Peyer's patch (tissue), 4 donors: ENCODE results near the gene S100A7. TPM values are rescaled to one million over a fixed set of nuclear protein-coding genes. Genes with fewer than 3 reads are reported as not detected.
"Not testable (repeated sequence)": the region's sequence is repeated elsewhere in the genome, so short reads cannot be mapped to it uniquely, and the experiment has no call there.

Experiments used
- DNase-seq, 3 donors: peaks; one replicate each; pipeline ENCODE4 v3.0.0-alpha.2; 2017 to 2019
- H3K27ac ChIP-seq, 4 donors: fragments of 200-600 bp; sonication (generic); one replicate each; pipeline ENCODE4 v1.5.1; 2016 to 2019
- H3K27me3 ChIP-seq, 2 donors: fragments of 200-600 bp; sonication (generic); one replicate each; pipeline ENCODE4 v1.5.1; 2019
- H3K36me3 ChIP-seq, 3 donors: fragments of 200-600 bp; sonication (generic); one replicate each; pipeline ENCODE4 v1.5.1; 2016 to 2019
- H3K4me1 ChIP-seq, 4 donors: fragments of 200-600 bp; sonication (generic); one replicate each; pipeline ENCODE4 v1.5.1; 2016 to 2019
- H3K4me3 ChIP-seq, 4 donors: fragments of 200-600 bp; sonication (generic); 1 replicate in 3 of 4; 2 replicates in 1 of 4; pipeline ENCODE4 v1.5.1; 2016 to 2019; ENCODE audit warnings: mild to moderate bottlenecking in 1 of 4
- H3K9me3 ChIP-seq, 4 donors: fragments of 200-600 bp; sonication (generic); one replicate each; pipeline ENCODE4 v1.5.1; 2016 to 2019; ENCODE audit warnings: mild to moderate bottlenecking in 1 of 4
- POLR2A ChIP-seq, 2 donors: fragments of 450-650 bp; IDR thresholded peaks; one replicate each; pipeline ENCODE4 v1.5.1; 2017; ENCODE audit warnings: antibody characterized with exemption in 2 of 2, mild to moderate bottlenecking in 2 of 2, moderate library complexity in 2 of 2
- total RNA-seq, 4 donors: library from RNA; depleted of rRNA; stranded (reverse); fragments of >200 nt; gene quantifications; one replicate each; pipeline ENCODE4 v1.1.0, GENCODE V29; 2016
- TF ChIP-seq, protein P1 (sequence below), 6 experiments: fragments of 450-650 bp in 4 of 6; fragments of 200-600 bp in 2 of 6; sonication (generic) in 1 of 6; IDR thresholded peaks; one replicate each; pipeline ENCODE4 v1.5.1; 2017 to 2019; ENCODE audit warnings: antibody characterized with exemption in 6 of 6, mild to moderate bottlenecking in 3 of 6, moderate library complexity in 1 of 6

Gene S100A7
- total RNA-seq, 4 donors from 2014 or later = not detected

DNA sequence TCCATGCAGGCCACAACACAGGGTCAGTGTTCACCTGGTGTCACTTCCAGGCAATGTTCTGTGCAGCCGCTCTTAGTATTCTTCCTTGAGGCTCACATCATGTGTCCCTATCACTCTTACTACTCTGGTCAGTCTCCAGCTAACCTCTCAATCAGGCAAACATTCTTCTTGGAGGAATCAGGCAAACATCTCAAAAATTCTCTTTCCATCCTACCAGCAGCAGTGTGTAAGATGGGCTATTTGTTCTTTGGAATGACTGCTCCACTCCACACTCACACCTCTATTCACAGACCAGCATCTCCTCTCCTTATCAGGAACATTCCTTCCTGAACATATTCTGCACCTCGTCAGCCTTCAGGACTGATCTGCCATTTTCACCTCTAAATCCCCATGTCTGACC, 40.1 kb downstream of the S100A7 start:
- no peak overlapping the region for H3K27ac ChIP-seq
- H3K27me3 ChIP-seq = no peaks in the 10 kb centered on the region
- no peak for DNase-seq
- H3K4me3 ChIP-seq = no peak overlapping the region
- H3K4me1 ChIP-seq = no peaks in the 10 kb centered on the region
- TF ChIP-seq, protein P1, sequence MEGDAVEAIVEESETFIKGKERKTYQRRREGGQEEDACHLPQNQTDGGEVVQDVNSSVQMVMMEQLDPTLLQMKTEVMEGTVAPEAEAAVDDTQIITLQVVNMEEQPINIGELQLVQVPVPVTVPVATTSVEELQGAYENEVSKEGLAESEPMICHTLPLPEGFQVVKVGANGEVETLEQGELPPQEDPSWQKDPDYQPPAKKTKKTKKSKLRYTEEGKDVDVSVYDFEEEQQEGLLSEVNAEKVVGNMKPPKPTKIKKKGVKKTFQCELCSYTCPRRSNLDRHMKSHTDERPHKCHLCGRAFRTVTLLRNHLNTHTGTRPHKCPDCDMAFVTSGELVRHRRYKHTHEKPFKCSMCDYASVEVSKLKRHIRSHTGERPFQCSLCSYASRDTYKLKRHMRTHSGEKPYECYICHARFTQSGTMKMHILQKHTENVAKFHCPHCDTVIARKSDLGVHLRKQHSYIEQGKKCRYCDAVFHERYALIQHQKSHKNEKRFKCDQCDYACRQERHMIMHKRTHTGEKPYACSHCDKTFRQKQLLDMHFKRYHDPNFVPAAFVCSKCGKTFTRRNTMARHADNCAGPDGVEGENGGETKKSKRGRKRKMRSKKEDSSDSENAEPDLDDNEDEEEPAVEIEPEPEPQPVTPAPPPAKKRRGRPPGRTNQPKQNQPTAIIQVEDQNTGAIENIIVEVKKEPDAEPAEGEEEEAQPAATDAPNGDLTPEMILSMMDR (IDR thresholded peaks at IDR 0.05) = no peak
- no peak for TF ChIP-seq POLR2A (IDR thresholded peaks at IDR 0.05)
- H3K36me3 ChIP-seq = no peaks in the 10 kb centered on the region
- H3K9me3 ChIP-seq = no peaks in the 10 kb centered on the region

DNA sequence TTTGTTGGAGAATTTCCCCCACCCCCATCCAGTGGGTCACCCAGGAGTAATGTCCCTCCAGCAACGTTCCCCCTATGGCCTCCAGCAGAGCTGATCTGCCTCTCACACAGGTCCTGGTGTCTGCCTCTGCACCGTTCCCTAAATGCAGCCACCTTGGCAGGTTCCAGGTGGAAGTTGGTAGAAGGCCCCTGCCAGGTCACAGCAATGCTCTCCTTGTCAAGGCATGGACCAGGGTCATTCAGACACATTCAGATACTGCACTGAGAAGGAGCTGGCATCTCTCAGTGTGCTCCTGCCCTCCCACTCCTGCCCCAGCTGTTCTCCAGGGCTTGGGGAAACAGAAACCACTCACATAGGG, 41.0 kb downstream of the S100A7 start:
- not testable (repeated sequence) for H3K4me1 ChIP-seq, DNase-seq, H3K4me3 ChIP-seq, H3K9me3 ChIP-seq, H3K36me3 ChIP-seq, H3K27me3 ChIP-seq, H3K27ac ChIP-seq

DNA sequence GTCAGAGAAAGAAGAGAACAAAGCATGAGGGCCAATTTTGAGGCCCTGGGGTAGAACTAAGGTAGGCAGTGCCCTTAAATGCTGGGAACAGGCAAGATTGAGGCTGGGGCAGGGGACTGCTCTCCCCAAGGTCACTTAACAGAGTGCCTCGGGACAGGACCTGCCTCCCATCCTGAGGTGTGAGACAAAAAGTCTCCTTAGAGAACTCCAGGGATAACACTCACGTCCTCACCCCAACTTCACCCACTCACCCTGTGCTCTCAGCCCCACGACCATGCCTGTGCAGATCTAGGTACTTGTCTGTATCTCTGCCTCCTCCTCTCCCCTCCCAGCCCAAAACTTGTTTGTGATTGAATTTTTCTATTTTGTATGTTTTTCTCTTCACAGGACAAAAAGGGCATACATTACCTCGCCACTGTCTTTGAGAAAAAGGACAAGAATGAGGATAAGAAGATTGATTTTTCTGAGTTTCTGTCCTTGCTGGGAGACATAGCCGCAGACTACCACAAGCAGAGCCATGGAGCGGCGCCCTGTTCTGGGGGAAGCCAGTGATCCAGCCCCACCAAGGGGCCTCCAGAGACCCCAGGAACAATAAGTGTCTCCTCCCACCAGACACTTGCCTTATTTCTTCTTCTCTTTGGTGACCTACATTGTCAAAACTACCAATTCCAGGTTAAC, 41.6 kb downstream of the S100A7 start:
- not testable (repeated sequence) for DNase-seq, H3K36me3 ChIP-seq, H3K4me1 ChIP-seq

DNA sequence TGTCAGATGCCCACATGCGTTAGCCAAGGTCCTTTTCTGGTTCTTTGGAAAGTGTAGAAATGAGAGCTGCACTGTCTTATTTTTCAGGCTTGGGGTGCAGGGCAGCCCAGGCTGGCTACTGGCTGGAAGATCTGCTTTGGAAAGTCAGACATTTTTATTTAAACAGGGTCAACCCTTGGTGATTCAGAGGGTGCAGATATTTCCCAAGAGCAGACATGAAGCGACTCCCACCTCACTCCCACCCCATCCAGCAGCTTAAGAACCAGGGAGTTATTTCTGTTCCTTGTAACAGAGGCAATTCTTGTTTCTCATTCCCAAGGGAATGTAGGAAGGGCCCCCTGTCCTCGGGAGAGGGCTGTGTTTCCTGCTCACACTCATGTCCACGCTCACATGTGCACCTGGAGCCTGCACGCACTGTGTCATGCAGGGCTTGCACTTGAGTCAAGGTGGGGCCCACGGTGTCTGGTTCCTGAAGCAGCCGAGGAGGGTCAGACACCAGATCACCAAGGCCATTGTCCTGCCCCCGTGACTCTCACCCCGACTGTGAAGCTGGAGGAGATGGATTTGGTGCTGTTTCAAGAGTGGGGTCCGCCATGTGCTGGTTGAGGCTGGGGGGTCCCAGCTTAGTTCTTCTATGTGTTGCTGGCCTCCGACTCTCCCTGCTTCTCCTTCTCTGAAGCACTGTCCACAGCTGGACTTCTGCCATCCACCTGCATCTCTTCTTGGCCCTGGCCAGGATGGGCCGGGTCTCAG, 43.1 kb downstream of the S100A7 start:
- no peaks in the 10 kb centered on the region for H3K4me1 ChIP-seq
- no peaks in the 10 kb centered on the region for H3K36me3 ChIP-seq
- H3K27ac ChIP-seq = no peak overlapping the region
- H3K9me3 ChIP-seq = no peaks in the 10 kb centered on the region
- no peak for DNase-seq
- no peaks in the 10 kb centered on the region for H3K27me3 ChIP-seq
- no peak overlapping the region for H3K4me3 ChIP-seq
- TF ChIP-seq, protein P1 (IDR thresholded peaks at IDR 0.05) = no peak
- TF ChIP-seq POLR2A (IDR thresholded peaks at IDR 0.05) = no peak

More for the DNA sequence above, 41.6 kb downstream of the S100A7 start:
- H3K4me3 ChIP-seq, H3K27ac ChIP-seq, H3K9me3 ChIP-seq, H3K27me3 ChIP-seq: not testable (repeated sequence)

DNA sequence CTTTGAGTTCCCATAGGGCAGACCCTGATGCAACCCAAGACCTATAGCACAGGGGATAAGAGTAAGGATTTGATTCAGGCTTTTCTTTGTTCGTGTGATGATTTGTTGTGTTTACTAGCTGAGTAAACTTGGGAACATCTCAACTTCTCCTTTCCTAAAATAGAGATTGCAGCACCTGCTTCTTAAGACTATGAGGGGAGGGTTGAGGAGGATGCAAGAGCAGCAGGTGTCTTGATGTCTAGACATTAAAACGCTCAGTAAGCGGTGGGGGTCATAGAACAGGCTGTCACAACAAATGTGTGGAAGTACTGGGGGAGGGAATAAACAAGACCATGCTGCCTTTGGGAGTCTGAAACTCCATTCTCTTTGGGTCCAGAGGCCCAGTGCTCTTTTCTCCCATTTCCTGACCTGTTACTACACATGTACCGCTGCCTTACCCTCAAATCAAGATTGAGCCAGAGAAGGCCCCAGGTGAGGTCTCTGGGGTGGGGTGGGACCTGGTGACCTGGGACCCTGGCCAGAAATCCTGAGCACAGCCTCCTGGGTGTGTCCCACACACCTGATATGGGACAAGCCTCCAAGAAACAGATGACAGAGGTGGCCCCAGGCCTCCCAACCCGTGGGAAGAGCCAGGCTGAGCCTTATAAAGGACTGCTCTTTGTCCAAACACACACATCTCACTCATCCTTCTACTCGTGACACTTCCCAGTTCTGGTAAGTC, 44.4 kb downstream of the S100A7 start, which contains the start of gene S100A7A:
TSS of gene S100A7A (plus strand) at position 671 of the 721 bp plus-strand sequence. CDS start 1,563 bp downstream, outside the sequence.
- H3K4me3 ChIP-seq = no peak within 1 kb of the TSS
- no peak within 1 kb of the TSS for H3K27ac ChIP-seq
- no peaks in the 10 kb centered on the region for H3K4me1 ChIP-seq
- TF ChIP-seq, protein P1 (IDR thresholded peaks at IDR 0.05) = no peak
- TF ChIP-seq POLR2A (IDR thresholded peaks at IDR 0.05) = no peak
- no peaks in the 10 kb centered on the region for H3K36me3 ChIP-seq
- no peaks in the 10 kb centered on the region for H3K27me3 ChIP-seq
- DNase-seq = no peak
- no peaks in the 10 kb centered on the region for H3K9me3 ChIP-seq

DNA sequence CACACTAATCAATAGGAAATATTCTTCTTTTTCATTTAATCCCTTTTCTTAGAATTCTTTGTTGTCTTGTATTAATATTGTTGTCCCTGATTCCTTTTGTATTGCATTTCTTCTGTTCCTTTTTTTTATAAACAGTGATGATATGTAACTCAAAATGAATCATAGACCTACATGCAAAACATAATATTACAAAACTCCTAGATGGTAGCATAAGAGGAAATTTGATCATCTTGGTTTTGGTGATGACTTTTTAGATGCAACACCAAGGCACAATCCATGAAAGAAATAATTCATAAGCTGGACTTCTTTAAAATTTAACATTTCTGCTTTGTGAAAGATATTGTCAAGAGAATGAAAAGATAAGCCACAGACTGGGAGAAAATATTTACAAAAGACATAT, 46.5 kb downstream of the S100A7 start:
- H3K9me3 ChIP-seq, H3K27ac ChIP-seq, H3K4me3 ChIP-seq, H3K4me1 ChIP-seq, H3K27me3 ChIP-seq, H3K36me3 ChIP-seq, DNase-seq: not testable (repeated sequence)

Other genes starting within 250 kb of the S100A7 start
- not detected for gene PRR9, start 243.1 kb downstream of the S100A7 start, total RNA-seq
- not detected for gene LORICRIN, start 201.0 kb downstream of the S100A7 start, total RNA-seq
- not detected for gene PGLYRP3, start 147.7 kb downstream of the S100A7 start, total RNA-seq
- not detected for gene PGLYRP4, start 111.8 kb downstream of the S100A7 start, total RNA-seq
- gene S100A9, start 102.8 kb downstream of the S100A7 start, total RNA-seq = 10 to 100 TPM in 3 of 4 donors, 1 to 10 TPM in 1; 6.8 to 96.6 (median 17.6) TPM
- not detected for gene S100A12, start 85.0 kb downstream of the S100A7 start, total RNA-seq
- gene S100A8, start 69.6 kb downstream of the S100A7 start, total RNA-seq = 1 to 10 TPM in 2 of 4 donors, not detected in 2; 7.6 to 9.8 TPM
- gene S100A7A, start 44.1 kb downstream of the S100A7 start, total RNA-seq = not detected
- 100 to 1,000 TPM; 321 to 366 (median 334) TPM for gene S100A6, start 75.3 kb upstream of the S100A7 start, total RNA-seq
- not detected for gene S100A5, start 80.3 kb upstream of the S100A7 start, total RNA-seq
- 100 to 1,000 TPM in 1 of 4 donors, 10 to 100 TPM in 3; 38.2 to 435 (median 53.6) TPM for gene S100A4, start 85.2 kb upstream of the S100A7 start, total RNA-seq
- not detected for gene S100A3, start 88.6 kb upstream of the S100A7 start, total RNA-seq
- not detected for gene S100A2, start 105.2 kb upstream of the S100A7 start, total RNA-seq
- gene S100A16, start 152.5 kb upstream of the S100A7 start, total RNA-seq = 100 to 1,000 TPM; 107 to 277 (median 193) TPM
- gene S100A14, start 155.7 kb upstream of the S100A7 start, total RNA-seq = 100 to 1,000 TPM; 106 to 391 (median 293) TPM
- gene S100A13, start 166.9 kb upstream of the S100A7 start, total RNA-seq = 100 to 1,000 TPM in 1 of 4 donors, 10 to 100 TPM in 3; 49.5 to 185 (median 52.9) TPM
- gene S100A1, start 167.8 kb upstream of the S100A7 start, total RNA-seq = not detected
- gene CHTOP, start 173.4 kb upstream of the S100A7 start, total RNA-seq = 10 to 100 TPM; 53.8 to 80.8 (median 68.7) TPM
- 10 to 100 TPM; 15.4 to 29.7 (median 28.1) TPM for gene SNAPIN, start 198.1 kb upstream of the S100A7 start, total RNA-seq
- gene ILF2, start 210.3 kb upstream of the S100A7 start, total RNA-seq = 10 to 100 TPM; 31.4 to 67.7 (median 47.2) TPM
- gene NPR1, start 218.0 kb upstream of the S100A7 start, total RNA-seq = 10 to 100 TPM in 2 of 4 donors, 1 to 10 TPM in 2; 5.0 to 17.3 (median 10.9) TPM